G401.6 (cell line): ENCODE data around the gene AHNAK2.
"Not testable (repeated sequence)": the region's sequence is repeated elsewhere in the genome, so short reads cannot be mapped to it uniquely, and the experiment has no call there.

Experiments
- FAIRE-seq: peaks from 2 replicates; lab custom pipeline; 2012; peaks lifted over from hg19 to GRCh38; lab: Jason Lieb, UNC

Gene AHNAK2

GRCh38 chr14:104925855-104926609 lies 52.1 kb downstream of the AHNAK2 start:
- FAIRE-seq: no peak

- FAIRE-seq: no peak
Measured at GRCh38 chr14:104925214-104925854, 52.8 kb downstream of the AHNAK2 start.

GRCh38 chr14:104924421-104925213 lies 53.6 kb downstream of the AHNAK2 start, which contains the start of gene PLD4:
TSS of gene PLD4 (plus strand) at chr14:104924879. CDS start at chr14:104927141, 2,262 bp downstream.
- no peak for FAIRE-seq

- no peak for FAIRE-seq
Measured at GRCh38 chr14:104923640-104924420, 54.3 kb downstream of the AHNAK2 start.

- no peak for FAIRE-seq
Measured at GRCh38 chr14:104919993-104920315, 58.2 kb downstream of the AHNAK2 start.

GRCh38 chr14:104919152-104919992 lies 58.8 kb downstream of the AHNAK2 start:
- FAIRE-seq: not testable (repeated sequence)

GRCh38 chr14:104917993-104918392 lies 60.2 kb downstream of the AHNAK2 start:
- FAIRE-seq: no peak

GRCh38 chr14:104917116-104917515 lies 61.1 kb downstream of the AHNAK2 start:
- FAIRE-seq: no peak

GRCh38 chr14:104913435-104913834 lies 64.7 kb downstream of the AHNAK2 start:
- FAIRE-seq: no peak

- no peak for FAIRE-seq
Measured at GRCh38 chr14:104912053-104912452, 66.1 kb downstream of the AHNAK2 start.

GRCh38 chr14:104908303-104908702 lies 69.9 kb downstream of the AHNAK2 start:
- FAIRE-seq: no peak

GRCh38 chr14:104905579-104905933 lies 72.6 kb downstream of the AHNAK2 start:
- not testable (repeated sequence) for FAIRE-seq

GRCh38 chr14:104904650-104905578 lies 73.3 kb downstream of the AHNAK2 start:
- not testable (repeated sequence) for FAIRE-seq

- no peak for FAIRE-seq
Measured at GRCh38 chr14:104903990-104904389, 74.2 kb downstream of the AHNAK2 start.

GRCh38 chr14:104900639-104901512 lies 77.3 kb downstream of the AHNAK2 start:
- FAIRE-seq: no peak

GRCh38 chr14:104899781-104900180 lies 78.4 kb downstream of the AHNAK2 start:
- FAIRE-seq: no peak

GRCh38 chr14:104898870-104899510 lies 79.2 kb downstream of the AHNAK2 start:
- no peak for FAIRE-seq

- no peak for FAIRE-seq
Measured at GRCh38 chr14:104898195-104898558, 80.0 kb downstream of the AHNAK2 start.
